Keratinocyte (primary cell): ENCODE data around the gene MASP2.
"Not testable (repeated sequence)": the region's sequence is repeated elsewhere in the genome, so short reads cannot be mapped to it uniquely, and the experiment has no call there.

Experiments used
- EZH2 ChIP-seq: IDR thresholded peaks from one replicate; pipeline ENCODE4 v1.6.1; 2012; ENCODE audit warnings: inconsistent platforms, mild to moderate bottlenecking, low read length, moderate library complexity
- TF ChIP-seq, protein P1 (sequence below), 3 experiments: IDR thresholded peaks in 1 of 3; conservative IDR thresholded peaks in 1 of 3; optimal IDR thresholded peaks in 1 of 3; 2 replicates in 2 of 3; 3 replicates in 1 of 3; pipeline versions ENCODE3 to v1.5.1; 2011; ENCODE audit warnings: low read length in 3 of 3, mild to moderate bottlenecking in 3 of 3, moderate library complexity in 2 of 3, control low read depth in 1 of 3, inconsistent platforms in 1 of 3; ENCODE audit not compliant: insufficient read depth in 2 of 3; ENCODE audit errors: extremely low read depth in 1 of 3

DNA sequence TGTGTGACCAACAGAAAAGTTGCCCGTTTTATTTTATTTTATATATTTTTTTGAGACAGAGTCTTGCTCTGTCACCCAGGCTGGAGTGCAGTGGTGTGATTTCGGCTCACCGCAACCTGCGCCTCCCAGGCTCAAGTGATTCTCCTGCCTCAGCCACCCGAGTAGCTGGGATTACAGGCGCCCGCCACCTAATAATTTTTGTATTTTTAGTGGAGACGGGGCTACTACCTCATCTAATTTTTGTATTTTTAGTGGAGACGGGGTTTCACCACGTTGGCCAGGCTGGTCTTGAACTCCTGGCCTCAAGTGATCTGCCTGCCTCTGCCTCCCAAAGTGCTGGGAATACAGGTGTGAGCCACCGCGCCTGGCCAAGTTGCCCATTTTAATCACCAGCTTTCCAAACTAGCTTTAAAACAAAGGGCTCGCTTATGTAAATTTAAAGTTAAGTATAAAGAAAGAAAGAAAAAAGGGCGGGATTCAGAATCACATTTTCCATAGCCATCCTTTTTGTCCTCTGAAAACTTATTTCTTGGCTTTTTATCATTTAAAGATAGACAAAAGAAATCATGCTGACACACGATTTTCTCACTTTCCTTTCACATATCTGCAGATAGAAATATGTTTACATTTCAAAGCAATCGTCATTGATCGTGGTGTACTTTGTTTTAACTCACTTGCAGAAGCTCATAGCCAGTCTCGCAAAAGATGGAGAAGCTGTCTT, 9.9 kb downstream of the MASP2 start:
- TF ChIP-seq, protein P1, sequence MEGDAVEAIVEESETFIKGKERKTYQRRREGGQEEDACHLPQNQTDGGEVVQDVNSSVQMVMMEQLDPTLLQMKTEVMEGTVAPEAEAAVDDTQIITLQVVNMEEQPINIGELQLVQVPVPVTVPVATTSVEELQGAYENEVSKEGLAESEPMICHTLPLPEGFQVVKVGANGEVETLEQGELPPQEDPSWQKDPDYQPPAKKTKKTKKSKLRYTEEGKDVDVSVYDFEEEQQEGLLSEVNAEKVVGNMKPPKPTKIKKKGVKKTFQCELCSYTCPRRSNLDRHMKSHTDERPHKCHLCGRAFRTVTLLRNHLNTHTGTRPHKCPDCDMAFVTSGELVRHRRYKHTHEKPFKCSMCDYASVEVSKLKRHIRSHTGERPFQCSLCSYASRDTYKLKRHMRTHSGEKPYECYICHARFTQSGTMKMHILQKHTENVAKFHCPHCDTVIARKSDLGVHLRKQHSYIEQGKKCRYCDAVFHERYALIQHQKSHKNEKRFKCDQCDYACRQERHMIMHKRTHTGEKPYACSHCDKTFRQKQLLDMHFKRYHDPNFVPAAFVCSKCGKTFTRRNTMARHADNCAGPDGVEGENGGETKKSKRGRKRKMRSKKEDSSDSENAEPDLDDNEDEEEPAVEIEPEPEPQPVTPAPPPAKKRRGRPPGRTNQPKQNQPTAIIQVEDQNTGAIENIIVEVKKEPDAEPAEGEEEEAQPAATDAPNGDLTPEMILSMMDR (optimal IDR thresholded peaks at IDR 0.05 in 1 of 3, IDR thresholded peaks at IDR 0.05 in 1 of 3, conservative IDR thresholded peaks at IDR 0.05 in 1 of 3; ENCODE audit: extremely low read depth in 1 of 3, insufficient read depth in 2 of 3, low read length in 3 of 3): not testable (repeated sequence)
- not testable (repeated sequence) for TF ChIP-seq EZH2
